IPS-NIHi11 (cell line): Measurements from ENCODE around the gene FAM131B.
A peak's percentile ranks its signal among the peaks of the same experiment; 100 is the strongest.

ENCODE experiments used
- DNase-seq: peaks from one replicate; pipeline ENCODE4 v3.0.0; 2012; ENCODE audit warnings: mixed read lengths, low spot score

Gene FAM131B

DNA sequence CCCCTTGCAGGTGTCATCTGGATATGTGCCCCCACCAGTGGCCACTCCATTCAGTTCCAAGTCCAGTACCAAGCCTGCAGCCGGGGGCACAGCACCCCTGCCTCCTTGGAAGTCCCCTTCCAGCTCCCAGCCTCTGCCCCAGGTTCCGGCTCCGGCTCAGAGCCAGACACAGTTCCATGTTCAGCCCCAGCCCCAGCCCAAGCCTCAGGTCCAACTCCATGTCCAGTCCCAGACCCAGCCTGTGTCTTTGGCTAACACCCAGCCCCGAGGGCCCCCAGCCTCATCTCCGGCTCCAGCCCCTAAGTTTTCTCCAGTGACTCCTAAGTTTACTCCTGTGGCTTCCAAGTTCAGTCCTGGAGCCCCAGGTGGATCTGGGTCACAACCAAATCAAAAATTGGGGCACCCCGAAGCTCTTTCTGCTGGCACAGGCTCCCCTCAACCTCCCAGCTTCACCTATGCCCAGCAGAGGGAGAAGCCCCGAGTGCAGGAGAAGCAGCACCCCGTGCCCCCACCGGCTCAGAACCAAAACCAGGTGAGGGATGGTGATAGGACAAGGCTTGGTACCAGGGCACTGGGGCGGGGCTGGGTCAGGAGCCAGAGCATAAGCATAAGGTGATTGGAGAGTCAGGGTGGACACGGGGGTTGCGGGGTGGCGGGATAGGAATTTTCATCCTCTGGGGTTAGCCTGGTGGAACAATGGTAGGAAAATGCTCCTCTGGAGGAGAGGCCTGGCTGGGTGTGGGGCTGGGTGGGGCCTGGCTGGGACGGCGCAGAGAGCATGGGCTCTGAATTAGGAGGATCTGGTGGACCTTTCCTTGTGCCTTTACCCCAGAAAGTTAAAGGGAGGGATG is 20.5 kb upstream of the FAM131B start:
- no peak for DNase-seq

DNA sequence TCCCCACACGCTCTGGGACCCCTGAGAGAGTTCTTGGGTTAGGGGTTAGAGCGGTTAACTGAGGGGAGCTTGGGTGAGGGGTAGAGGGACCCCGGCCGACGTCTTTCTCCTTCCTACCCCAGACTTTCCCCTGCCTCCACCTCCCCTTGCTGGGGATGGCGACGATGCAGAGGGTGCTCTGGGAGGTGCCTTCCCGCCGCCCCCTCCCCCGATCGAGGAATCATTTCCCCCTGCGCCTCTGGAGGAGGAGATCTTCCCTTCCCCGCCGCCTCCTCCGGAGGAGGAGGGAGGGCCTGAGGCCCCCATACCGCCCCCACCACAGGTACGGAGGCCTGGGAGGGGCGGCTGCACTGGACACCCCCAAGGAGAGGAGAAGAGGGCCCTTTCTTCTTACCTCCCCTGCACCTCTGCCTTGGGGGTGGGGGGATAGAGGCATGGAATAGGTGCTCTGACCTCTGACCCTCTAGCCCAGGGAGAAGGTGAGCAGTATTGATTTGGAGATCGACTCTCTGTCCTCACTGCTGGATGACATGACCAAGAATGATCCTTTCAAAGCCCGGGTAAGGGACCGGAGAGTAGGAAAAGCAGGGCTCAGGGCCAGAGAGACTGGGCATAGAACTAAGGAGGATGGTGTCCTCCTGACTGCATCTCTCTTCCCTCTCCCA is 19.7 kb upstream of the FAM131B start:
- DNase-seq = no peak

DNA sequence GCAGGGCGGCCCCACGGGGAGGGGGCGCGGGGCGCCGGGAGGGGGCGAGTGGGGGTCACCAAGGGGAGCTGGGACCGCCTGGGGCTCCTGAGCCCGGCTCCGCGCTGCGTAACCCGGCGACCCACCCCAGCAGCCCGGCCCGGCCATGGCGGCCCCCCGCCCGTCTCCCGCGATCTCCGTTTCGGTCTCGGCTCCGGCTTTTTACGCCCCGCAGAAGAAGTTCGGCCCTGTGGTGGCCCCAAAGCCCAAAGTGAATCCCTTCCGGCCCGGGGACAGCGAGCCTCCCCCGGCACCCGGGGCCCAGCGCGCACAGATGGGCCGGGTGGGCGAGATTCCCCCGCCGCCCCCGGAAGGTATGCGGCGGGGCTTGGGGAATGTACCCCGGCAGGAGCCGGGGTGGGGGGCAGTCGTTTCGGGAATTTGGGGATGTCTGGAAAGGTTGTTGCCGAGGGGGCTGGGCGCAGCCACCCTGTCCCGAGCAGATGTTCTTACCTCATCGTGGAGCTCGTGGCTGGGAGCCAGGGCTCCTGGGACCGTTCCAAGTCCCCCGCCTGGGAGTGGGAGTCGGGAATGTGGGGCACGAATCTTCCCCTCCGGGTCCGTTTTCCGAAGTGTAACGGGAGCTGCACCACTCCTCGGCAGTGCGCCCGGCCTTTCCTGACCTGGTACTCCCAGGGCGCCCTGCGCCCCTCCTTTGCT is 19.1 kb upstream of the FAM131B start:
- DNase-seq = no peak

DNA sequence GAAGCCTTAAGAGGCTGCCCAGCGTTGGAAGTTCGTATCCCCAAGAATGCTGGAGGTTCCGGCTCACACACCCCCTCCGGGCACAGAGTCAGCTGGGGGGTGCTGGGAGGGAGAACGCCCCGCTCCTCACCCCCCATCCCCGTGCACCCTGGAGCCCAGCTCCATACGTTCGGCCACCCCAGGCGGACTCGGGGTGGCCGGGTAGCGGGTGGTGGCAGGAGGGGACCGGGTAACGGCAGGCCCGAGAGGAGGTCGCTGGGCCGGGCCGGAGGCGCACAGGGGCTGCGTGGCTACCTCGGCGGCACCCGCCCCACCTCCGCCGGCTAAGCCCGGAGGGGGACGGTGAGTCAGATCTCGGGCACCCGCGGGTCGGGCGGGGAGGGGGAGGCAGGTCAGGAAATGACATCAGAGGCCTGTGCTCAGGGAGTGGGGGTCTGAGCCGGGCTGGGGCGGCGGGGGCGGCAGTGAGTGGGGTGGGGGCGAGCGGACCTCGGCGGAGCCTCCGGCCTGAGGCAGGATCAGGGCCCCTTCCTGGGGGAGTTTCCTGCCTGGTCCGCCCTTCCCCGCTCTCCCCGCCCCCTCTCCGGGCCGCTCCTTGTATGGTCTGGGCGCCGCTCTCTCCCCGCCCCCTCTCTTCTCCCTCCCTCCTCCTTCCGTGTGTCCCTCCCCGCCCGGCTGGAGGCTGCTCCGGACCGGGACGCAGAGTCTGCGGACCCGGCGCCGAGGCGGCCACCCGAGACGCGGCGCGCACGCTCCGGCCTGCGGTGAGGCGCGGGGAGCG is 18.3 kb upstream of the FAM131B start, which contains the start of gene ZYX:
TSS of gene ZYX (plus strand) at position 700 of the 781 bp plus-strand sequence. CDS start 227 bp downstream, outside the sequence.
- peak; percentile 95 for DNase-seq

- DNase-seq = peak; percentile 74
Observed at GRCh38 chr7:143380260-143380645, 17.7 kb upstream of the FAM131B start.

DNA sequence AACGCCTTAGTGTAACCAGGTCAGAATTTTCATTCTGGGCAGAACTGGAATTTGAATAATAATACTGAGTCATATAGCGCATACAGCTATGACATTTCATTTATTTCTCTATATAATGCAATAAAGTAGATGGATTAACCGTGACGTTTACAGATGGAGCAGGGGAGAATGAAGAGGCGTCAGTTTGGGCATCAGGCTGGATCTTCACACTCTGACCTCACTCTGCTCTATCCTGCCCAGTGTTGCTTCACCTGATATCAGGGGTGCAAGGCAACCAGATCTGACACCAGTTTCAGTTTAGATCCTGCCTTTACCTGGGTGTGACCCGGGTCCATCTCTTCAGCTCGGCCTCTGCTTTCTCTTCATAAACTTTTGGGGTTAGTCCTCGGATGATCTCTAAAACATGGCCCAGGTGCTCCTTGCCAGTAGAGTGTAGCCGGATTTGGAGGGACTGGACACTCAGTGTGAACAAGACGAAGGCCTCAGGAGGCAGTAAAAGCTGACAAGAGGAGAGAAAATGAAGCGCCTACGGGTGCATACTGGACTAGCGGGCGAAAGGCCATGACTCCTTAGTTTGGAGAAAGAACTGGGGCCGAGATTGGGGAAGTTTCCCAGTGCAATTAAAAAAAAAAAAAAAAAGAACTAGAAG is 17.2 kb upstream of the FAM131B start:
- DNase-seq = no peak

DNA sequence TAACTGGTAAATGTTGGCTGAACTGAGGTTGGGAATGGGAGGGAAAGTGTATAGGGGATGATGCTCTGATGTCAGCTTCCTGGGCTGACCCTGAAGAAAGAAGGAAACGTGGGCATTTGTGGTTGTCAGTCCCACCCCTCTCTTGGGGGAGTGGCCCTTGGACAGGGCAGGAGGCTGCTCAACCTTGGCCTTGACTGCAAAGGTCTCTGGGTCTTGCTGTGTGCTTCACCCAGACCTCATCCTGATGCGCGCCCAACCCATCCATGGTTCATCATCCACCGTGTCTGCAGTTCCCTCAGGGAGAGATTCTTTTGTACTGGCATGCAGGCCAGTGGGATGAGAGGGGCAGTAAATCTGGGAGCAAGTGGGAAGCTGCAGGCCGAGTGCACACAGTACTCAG is 13.9 kb upstream of the FAM131B start:
- DNase-seq = no peak

DNA sequence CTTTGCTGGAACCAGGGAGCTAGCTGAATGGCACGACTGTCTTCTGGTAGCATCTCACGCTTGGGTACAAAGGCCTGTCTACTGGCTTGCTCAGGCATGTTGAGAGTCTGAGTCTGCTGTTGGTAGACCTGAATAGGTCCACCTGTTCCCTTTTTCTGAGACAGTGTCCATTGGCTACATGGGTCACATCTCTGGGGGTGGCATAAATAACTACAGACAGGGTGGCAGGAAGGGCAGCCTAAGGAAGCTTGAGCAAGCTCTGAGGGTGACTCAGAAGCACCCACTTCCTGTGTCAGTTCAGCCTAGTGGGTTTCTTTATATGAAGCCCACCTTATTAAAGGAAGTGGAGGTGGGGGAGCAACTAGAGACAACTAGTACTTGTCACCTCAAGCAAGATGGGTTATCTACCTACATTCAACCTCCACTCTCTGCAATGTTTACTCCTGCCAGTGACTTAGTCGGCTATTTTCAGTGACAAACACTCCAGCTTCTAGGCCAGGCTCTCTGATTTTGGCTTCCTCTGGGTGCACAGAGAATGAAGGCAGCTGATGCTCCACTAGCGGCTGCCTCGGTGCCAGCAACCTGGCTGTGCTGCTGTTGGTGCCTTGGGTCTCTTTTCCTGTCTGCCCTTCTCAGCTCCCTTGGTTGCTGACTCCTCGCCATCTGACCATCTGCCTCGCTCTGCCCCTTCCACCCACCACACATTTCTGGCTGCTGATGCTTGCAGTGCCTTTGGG is 13.0 kb upstream of the FAM131B start:
- DNase-seq = no peak

DNA sequence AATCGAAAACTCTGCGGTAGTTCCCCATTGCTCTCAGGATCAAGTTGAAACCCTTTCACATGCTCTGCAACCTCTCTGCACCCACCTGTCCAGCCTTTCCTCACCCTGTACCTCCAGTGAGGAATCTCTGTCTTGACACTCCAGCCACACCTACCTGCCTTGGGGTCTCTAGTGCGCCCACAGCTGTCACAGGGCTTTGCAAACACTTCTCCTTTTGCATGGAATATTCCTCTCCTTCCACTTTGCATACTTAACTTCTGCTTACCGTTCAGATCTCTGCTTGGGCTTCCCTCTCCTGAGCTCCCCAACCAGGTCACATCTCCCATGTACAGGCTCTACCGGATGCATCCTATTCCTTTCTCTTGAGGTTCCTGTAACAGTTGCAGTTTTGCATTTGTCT is 12.0 kb upstream of the FAM131B start:
- DNase-seq = no peak

GRCh38 chr7:143373255-143373794 is 10.8 kb upstream of the FAM131B start:
- no peak for DNase-seq

DNA sequence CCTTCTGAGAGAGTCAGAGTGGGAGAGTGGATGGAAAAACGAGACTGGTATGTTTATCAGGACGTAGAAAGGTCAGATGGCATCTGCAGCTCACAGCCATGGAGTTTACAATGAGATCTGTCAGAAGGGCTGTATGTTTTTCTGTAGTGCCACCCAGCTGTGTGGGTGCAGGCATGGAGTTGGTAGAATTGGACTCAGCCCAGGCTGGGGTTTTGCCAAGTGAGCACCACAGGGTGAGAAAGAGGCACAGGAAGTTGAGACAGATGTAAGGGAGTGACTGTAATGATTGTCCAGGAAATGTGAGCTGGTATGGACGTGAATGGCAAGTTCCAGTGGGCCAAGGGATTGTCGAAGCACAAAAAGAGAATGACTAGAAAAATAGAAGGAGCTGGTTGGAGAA is 9.6 kb upstream of the FAM131B start:
- no peak for DNase-seq

DNA sequence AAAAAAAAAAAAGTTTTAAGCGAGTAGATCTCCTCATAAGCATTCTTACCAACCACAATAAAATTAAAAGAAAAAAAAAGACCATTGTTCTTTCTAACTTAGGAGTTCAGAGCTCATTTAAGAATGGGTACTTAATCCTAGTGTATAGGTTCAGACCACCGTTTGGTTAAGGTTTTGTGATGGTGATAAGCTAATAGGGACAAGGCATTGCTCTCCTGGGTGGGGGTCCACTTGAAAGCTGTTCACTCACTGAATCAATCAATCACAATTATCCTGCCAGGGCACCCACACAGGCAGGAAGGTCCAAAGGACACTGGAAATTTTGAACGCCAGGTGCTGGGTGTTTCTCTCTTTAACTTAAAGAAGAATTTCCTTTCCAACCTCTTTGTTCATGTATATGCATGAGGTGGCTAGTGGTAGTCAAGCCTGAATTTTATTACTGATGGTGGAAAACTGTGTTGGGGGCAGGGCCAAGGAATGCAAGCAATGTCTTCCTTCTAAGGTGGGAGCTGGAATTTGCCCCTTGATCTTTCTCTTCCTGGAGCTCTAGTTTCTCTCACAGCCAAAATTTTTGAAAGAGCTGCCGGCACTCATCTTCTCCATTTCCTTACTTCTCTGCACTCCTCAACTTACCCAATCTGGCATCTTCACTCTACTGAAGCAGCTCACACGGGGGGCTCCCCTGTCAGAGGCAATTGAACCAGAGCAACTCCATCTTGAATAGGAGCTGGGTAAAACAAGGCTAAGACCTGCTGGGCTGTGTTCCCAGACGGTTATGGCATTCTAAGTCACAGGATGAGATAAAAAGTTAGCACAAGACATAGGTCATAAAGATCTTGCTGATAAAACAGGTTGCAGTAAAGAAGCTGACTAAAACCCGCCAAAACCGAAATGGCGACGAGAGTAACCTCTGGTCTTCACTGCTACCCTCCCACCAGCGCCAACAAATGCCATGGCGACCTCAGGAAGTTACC is 7.5 kb upstream of the FAM131B start:
- no peak for DNase-seq

GRCh38 chr7:143368387-143368786 is 5.9 kb upstream of the FAM131B start:
- DNase-seq = no peak

GRCh38 chr7:143367972-143368371 is 5.5 kb upstream of the FAM131B start:
- DNase-seq = no peak

DNA sequence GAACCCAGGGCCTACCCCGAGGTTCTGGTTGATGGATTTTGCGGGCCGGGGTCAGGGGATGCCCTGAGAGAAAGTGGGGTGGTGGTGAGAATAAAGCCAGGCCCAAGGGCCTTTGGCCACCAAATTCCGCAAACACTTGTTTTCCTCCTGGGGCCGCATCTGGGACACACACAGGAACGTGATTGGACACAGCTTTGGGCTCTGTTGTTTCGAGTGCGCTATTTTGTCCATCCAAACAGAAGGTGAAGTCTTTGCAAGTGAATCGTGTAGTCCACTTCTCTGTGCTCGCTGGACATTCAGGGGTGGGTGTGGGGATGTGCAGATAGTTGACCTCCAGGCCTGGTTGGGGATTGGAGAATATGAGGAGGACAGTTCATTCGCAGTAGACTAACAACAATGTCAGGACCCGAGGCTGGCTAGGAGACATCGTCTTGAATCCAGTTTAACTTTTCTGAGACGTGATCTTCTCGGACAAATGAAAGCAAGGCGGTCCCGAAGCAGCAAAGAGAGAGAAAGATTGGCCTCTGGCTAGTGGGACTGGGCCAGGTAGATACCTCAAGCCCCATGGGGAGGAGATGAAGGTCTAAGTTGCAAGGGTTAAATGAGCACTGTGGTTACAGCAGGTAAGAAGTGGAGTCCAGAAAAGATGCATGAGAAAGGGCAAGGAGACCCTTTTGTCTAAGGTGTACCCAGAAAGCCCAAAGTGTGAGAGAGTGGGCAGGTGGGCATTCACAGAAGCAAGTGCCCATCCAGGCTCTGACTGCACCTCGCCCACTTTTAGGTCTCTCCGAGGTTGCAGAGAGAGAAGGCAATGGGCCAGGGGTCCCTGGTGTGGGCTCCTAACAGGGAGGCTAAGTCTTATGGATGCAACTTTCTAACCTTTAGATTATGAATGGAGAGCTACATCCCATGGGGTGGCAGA is 764 bp upstream of the FAM131B start:
- DNase-seq = no peak

- DNase-seq = peak; percentile 75
Observed at GRCh38 chr7:143361552-143362130, 872 bp downstream of the FAM131B start.

DNA sequence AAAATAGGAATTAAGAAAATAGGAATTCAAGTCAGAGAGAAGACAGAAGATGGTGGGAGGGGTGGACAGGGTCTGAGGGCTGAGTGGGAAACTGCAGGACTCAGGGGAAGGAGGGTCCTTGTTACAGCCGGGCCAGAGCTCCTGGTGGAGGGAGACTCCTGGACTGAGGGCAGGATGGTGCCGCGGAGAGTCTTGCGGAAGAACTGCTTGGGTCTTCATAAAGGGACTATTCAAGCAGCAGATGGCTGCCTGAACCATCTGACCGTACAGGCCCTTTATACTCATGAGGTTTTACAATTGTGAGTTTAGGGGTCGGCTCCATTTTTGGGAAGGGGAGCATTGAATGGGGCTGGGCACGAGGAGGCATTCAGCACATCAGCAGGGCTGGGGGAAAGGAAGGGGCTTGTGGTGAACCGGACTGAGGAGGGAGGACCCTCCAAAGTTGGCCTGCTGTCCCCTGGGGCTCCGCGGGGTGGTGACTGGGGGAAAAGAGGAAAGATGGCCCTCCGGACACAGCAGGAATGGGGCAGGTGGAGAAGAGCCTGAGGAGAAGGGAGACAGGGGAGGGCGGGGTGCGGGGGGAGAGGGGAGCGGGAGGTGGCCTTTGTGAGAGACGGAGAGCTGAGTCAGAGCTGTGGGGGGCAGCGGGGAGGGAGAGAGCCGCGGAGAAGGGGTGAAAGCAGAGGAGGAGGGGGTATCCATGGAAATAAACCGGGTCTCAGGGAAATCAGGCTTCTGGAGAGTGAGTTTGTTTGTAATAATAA is 1.5 kb downstream of the FAM131B start:
- DNase-seq = peak; percentile 84
